CD4-positive, alpha-beta T cell treated with Interferon gamma for 1 hour (primary cell): ENCODE data around the gene NUP93.
"Not testable (repeated sequence)": the region's sequence is repeated elsewhere in the genome, so short reads cannot be mapped to it uniquely, and the experiment has no call there.

Experiments used
- DNase-seq: peaks from one replicate; pipeline ENCODE4 v3.0.0-alpha.2; 2020

The NUP93 gene

DNA sequence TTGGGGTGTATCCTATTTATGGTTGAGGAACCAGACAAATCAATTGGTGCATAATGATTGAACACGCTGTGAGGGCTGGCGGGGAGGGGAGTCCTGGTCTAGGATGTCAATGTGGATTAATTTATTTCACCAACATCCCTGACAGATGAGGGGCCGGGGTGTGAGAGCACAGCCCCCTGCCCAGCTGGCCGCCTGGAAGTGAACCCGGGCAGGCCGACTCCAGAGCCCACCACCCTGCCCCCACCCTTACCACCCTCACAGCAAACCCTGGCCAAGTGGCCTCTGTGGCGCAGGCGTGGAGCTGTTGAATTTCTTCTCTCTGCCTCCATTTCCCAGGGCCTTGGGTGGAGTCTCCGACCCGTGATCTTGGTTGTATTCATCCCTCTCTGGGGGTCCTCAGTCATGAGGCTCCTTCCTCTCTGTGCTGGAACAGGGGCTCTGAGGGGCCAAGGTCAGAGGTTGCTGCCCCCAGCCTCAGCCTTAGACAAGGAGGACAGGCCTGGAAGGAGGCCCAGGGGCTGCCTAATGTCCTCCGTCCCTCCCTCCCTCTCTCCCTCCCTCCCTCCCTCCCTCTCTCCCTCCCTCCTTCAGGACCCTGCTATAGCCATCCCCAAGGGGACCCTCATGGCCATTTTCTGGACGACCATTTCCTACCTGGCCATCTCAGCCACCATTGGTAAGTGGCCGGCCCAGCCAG is 147.7 kb downstream of the NUP93 start:
- no peak for DNase-seq

DNA sequence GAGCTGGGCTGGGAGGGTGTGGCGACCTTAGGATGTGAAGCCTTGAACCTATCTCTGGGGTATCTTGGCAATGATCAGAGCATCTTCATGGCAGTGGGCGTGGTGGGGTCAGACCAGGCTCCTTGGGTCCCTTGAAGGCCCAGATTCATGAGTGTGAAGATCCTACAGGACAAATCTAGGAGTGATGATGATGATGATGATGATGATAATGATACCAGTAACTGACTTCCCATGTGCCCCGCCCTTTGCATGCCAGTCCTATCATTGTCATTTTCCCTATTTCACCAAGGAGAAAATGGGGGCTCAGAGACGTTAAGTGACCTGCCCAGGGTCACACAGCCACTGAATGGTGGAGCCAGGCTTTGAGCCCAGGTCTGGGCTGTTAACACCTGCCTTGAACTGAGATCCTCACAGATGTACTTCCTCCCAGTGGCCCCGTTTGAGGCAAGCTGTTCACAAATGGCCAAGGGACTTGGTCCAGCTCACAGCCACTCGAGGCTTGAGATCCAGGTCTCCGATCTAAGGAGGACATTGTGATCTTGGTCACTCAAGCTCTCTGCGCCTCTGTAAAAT is 148.4 kb downstream of the NUP93 start:
- DNase-seq = no peak

DNA sequence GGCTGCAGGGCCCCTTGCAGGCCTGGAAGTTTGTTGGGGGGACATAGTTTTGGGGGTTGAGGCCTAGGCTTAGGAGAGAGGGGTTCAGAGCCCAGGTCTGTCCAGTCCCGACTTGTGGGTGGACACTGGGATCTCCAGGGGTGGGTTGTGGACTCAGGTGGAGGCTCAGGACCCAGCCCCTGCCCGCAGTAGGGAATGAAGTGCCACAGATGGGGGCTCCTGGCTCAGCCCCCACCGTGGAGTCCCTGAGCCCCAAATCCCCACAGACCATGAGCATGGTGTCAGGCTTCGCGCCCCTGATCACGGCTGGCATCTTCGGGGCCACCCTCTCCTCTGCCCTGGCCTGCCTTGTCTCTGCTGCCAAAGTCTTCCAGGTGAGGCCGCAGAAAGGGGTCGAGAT is 149.3 kb downstream of the NUP93 start:
- no peak for DNase-seq

DNA sequence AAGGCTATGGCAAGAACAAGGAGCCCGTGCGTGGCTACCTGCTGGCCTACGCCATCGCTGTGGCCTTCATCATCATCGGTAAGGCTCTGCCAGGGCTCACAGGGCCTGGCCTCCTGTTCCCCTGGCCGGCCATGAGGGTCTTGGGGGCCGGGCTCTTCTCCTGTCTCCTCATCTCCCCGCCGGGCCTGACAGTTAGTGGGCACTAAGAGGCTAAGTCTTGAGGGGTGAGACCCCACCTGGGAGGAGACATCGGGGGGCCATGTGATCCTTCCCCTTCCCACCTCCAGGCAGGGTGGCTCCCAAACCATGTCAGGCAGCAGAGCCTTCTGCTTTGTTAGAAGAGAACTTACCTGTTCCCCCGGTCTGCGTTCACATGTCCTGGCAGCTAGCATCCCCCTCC is 150.2 kb downstream of the NUP93 start:
- DNase-seq = no peak

DNA sequence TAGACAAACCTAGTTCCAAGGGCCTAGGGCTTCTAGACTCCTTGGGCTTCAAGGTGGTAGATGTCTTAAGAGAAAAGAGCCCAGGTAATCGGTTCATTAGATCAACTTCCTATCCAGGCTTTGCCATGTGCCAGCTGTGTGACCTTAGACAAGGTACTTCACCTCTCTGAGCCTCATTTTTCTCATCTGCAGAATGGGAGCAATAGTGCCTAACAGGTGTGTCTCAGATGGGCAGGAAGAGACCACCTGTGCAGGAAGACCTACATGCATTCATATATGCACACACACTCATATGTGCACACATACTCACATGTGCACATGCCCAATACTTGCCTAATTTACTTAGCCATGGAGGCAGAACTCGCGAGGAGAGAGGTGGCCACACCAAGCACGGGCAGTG is 150.8 kb downstream of the NUP93 start:
- no peak for DNase-seq

DNA sequence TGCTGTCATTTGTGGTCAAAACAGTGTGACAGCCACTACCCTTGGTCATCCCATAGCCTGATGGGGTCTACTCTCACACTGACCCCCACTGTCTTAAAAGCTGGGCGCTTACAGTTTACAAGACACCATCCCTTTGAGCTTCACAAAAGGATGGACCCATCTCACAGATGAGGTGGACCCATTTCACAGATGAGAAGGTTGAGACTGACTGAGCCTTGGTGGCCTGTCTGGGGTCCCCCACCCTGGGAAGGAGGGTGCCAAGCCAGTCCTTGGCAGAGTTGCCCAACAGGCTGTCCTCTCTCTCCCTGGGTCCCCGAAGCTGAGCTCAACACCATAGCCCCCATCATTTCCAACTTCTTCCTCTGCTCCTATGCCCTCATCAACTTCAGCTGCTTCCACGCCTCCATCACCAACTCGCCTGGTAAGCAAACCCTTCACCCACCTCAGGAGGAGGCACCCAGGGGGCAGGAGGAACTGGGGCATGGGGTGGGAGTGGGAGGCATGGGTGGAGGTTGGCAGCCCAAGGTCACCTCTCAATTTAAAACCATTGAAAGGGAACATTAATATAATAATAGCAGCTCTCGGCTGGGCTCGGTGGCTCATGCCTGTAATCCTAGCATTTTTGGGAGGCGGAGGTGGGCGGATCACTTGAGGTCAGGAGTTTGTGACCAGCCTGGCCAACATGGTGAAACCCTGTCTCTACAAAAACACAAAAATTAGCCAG is 152.3 kb downstream of the NUP93 start:
- DNase-seq = no peak

DNA sequence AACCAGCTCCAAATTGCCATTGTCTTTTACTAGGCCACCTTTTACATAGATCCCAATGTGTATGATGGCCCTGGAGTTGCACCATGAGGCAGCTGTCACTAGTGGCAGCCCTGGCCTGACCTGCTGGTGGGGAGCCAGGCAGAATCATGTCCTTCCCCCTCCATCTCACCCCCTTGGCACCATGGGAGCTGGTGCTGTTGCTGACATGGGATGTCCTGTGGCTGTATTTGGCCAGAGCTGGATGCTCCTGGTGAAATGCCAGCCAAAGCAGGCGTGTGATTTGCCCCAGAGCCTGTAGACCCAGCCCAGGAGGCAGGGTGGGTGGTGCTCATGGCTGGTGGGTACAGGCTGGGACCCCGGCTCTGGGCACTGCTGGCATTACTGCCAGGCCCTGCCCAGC is 153.7 kb downstream of the NUP93 start:
- DNase-seq = no peak

DNA sequence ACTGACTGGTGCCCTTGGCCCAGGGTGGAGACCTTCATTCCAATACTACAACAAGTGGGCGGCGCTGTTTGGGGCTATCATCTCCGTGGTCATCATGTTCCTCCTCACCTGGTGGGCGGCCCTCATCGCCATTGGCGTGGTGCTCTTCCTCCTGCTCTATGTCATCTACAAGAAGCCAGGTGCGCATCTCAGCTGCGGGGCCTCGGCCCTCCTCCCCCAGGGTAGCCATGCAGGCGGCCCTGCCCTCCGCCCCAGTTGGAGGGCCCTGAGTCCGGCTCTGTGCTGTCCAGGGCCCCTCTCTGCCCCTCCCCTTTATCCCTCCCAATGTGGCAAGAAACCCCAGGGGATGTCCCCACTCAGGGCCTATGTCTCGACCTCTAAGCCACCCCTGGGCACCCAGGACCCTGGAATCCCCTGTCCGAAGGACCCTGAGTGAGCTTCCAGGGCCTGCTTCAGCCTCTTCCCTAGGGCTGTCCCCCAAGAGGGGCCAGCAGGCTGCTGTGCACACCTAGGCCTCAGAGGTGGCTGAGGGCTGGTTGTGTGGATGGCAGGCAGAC is 154.2 kb downstream of the NUP93 start:
- no peak for DNase-seq

DNA sequence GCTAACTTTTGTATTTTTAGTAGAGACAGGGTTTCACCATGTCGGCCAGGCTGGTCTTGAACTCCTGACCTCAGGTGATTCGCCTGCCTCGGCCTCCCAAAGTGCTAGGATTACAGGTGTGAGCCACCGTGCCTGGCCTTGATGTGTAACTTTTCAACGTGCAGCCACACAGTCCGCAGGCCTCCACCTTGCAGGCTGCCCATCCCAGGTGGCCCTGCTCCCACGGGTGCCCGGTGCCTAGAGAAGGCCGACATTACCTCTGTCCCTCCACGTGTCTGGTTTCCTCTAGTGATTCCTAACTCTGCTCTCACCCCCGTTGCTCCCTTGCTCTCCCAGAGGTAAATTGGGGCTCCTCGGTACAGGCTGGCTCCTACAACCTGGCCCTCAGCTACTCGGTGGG is 155.0 kb downstream of the NUP93 start:
- DNase-seq = not testable (repeated sequence)

DNA sequence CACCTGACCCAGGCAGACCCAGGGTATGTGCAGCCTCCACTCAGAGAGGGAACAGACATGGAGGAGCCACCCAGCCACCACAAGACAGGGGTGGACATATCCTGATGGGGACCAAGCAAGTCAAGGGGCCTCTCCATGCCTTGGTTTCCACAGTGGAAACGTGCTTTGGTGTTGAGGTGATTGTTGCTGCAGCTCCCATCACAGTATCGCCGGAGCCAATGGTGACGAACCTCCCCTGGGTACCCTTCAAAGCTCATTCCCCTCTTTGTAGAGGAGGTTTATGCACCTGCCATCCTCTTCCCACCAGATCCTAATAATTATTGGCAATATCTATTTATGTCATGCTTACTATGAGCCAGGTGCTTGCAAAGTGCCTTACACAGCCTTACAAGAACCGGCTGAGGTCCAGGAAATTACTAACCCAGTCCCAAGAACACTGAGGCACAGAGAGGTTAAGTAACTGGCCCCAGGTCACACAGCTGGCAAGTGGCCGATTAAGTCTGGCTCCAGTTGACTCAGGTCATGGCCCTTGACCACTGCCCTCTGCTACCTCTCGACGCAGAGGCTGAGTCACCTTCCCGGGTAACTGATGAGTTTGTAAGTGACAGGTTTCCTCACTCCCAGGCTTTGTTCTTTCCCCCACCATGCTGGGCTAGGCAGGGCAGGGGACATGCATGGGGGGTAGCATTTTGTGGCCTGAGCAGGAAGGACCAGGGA is 155.7 kb downstream of the NUP93 start:
- no peak for DNase-seq

DNA sequence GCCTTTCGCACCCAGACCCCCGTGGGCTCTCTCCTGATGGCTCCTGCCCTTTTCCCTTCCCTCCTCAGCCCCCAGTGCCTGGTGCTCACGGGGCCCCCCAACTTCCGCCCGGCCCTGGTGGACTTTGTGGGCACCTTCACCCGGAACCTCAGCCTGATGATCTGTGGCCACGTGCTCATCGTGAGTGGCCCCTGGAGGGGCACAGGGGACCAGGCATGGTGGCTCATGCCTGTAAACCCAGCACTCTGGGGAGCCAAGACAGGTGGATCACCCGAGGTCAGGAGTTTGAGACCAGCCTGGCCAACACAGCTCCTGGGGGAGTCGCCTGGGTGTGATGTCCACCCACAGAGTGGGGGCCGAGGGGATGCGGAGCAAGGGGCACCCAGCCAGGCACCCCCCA is 156.4 kb downstream of the NUP93 start:
- DNase-seq = no peak

DNA sequence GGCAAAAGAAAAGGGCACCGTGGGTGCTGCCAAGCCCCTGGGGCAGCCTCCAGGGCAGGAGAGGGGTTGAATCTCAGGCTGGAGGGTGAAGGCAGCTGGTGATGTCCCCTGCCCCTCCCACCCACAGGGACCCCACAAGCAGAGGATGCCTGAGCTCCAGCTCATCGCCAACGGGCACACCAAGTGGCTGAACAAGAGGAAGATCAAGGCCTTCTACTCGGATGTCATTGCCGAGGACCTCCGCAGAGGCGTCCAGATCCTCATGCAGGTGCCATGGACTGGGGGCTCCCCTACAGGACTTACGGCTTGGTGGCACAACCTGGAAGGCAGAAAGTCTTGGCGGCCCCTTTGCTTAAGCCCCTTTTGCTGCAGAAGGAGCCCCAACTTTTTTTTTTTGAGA is 156.9 kb downstream of the NUP93 start:
- no peak for DNase-seq

DNA sequence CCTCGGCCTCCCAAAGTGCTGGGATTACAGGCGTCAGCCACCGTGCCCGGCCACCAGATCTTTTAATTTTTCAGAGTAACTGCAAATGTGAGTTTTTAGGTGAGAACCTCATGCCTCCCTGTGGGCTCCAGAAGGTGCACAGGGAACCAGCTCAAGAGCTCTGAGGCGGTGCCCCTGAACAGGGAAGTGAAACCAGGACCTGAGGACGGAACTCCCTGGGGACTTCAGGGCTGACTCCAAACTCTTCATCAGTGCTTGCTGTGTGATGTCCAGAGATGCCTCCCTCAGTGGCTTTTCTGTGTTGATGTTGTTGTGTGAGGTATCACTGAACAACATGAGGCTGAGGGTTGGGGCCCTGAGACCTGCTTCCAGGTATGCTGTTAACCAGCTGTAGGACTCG is 158.9 kb downstream of the NUP93 start:
- DNase-seq = peak; percentile 64

DNA sequence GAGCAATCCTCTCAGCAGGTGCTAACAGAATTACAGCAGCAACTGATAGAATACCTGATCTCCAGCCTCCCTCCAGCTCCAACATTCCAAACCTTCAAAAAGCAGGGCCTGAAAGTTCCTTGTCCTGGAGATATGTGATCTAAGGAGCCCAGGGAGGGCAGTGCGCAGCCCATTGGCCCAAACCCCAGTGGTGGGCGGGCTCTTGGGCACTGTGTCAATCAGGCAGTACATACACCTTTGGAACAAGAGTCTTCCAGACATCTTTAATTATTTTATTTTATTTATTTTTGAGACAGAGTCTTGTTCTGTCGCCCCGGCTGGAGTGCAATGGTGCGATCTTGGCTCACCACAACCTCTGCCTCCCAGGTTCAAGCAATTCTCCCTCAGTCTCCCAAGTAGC is 159.3 kb downstream of the NUP93 start:
- no peak for DNase-seq

DNA sequence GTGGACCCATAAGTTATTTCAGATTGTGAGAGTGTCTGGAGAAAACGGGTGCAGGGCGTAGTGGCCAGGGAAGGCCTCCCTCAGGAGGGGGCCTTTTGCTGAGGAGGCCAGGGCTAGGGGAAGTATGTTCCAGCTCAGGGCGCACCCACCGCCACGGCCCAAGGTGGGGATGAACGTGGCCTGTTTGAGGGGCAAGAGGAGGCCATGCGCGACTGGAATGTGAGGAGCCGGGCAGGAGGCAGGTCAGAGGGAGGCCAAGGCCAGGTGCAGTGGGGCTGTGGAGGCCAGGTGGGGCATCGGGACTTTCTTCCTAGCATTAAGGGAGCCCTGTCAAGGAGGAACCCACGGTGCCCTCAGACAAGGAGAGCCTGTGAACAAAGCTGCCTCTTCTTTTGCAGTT is 161.8 kb downstream of the NUP93 start:
- DNase-seq = no peak

DNA sequence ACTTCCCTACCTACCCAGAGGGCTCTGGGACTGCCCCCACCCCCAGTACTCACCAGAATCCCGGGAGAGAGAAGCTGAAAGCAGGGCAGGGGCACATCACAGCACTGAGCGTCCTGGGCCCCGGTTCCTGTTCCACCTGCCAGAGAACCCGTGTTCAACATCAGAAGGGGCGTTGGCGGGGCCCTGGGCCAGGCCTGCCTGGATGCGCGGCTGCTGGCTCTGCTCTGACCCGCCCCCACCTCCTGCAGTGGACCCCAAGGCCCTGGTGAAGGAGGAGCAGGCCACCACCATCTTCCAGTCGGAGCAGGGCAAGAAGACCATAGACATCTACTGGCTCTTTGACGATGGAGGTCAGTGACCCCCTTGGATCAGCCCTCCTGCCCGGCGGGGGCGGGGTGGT is 162.8 kb downstream of the NUP93 start:
- no peak for DNase-seq

DNA sequence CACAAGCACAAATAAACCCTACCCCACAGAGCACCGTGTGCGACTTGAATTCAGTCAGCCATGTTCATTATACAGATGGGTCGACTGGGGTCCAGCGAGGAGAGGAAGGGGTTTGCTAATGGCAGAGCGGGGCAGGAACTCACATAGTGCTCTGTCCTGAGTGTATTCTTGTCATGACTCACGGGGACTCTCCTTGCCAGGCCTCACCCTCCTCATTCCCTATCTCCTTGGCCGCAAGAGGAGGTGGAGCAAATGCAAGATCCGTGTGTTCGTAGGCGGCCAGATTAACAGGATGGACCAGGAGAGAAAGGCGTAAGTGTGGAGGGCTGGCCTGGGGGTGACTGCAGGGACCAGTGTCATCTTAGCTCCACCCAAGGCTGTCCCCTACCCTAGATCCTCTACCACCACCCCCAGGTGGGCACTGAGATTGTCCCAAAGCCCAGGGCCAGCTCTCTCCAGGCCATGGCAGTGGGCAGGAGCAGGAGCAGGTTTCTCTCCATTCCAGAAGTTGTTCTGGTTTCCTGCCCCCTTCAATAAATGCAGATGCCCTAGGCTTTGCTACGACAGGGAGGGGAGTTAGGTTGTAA is 164.5 kb downstream of the NUP93 start:
- no peak for DNase-seq

DNA sequence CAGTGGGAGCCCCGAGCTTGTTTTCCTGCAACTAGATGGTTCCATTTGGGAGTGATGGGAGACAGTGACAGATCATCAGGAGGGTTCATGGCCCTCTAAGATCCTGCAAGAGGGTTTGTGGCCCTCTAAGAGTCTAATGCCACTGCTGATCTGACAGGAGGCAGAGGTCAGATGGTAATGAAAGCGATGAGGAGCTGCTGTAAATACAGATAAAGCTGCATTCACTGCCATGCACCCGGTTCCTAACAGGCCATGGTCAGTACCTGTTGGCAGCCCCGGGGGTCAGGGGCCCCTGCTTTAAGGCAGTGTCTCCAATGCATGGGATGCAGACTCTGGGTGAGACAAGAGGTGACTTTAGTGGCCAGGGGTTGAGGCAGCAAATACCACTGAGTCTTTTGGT is 165.9 kb downstream of the NUP93 start:
- DNase-seq = no peak

DNA sequence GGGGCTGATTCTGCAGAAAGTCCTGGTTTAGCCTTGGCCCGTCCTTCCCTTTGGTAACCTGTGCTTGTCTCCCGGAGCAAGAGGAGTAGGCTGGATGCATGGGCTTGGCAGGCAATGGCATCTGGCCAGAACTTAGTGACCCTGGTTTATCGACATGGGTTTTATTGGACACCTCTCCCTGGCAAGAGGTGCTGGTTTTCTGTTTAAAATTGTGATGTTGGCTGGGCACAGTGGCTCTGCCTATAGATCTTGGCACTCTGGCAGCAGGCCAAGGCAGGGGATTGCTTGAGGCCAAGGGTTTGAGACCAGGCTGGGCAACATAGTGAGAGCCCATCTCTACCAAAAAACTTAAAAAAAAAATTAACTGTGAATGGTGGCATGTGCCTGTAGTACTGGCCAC is 166.3 kb downstream of the NUP93 start:
- no peak for DNase-seq

DNA sequence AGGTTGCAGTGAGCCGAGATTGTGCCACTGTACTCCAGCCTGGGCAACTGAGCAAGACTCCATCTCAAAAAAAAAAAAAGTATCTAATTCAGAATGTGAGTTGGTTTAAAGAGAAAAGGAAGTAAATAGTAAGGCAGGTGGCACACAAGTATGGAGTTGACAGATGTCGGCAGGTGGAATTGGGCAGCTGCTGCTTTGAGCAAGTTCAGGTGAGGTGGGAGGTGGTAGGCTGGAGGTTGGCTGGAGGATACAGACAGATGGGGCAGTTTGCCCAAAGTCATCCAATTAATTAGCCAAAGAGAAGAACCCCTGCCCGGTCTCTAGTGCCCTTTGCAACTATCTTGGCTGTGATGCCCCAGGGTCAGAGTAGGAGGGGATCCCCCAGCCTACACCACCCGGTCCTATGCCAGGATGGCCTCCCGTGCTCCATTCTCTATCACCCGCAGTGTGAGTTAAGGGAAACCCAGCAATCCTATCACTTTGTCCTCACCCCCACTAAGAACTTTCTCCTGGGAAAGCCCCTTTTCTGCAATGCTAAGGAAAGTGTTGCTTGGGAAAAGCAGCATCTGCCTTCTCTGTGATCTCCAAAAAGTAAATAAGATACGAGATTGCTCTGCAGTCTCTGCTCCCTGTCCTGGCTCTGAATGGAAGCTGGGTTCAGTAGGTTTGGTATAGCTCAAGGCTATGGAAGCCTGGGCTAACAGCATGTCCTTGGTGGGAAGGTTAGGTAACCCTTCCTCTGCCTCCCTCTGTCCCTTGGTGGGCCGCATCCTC is 167.3 kb downstream of the NUP93 start:
- no peak for DNase-seq

DNA sequence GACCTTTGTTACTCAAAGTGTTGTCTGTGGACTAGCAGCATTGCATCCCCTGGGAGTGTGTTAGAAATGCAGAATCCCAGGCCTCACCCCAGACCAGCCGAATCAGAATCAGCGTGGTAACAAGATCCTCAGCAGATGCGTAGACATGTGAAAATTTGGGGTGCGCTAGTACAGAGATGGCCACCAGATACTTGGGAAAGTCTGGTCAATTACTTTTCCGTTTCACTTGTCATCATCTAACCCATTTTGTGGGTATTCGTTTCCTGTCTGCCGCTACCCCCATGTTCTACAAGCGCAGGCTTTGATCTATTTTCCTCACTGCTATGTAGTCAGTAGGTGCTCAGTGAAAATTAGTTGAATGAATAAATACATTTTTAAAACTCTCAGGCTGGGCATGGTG is 168.9 kb downstream of the NUP93 start:
- no peak for DNase-seq
